ENCODE data around the gene EPRS1. TPM values are rescaled to one million over a fixed set of nuclear protein-coding genes. Genes with fewer than 3 reads are reported as not detected.
A peak's percentile ranks its signal among the peaks of the same experiment; 100 is the strongest.

Gene EPRS1
- total RNA-seq, 1 experiment from 2014 or later, result 612 TPM

DNA sequence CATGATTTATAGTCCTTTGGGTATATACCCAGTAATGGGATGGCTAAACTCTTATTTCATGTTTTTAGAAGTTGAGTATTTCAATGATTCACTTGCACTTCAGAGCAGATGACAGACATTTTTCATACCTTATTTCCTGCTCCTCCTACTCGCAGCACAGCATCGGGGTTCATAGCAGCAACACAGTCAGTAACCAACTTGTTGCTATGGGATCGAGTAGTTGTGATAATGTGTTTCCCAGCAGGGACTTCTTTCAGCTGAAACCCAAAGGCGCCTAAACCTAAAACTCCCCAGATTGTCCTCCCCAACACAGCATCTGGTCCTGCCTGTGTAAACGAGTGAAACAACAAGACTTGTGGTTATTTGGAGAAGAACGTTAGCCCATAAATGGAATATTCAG lies 16.3 kb upstream of the EPRS1 start:
- Mint-ChIP-seq H3K27ac (ENCODE audit: low read depth, unreplicated experiment) (no peak overlapping the region), H3K27me3 (ENCODE audit: insufficient read depth, unreplicated experiment) (no peaks in the 10 kb centered on the region), H3K4me1 (ENCODE audit: insufficient read depth, unreplicated experiment) (peaks cover 4% of the 10 kb centered on the region), H3K9me3 (ENCODE audit: unreplicated experiment) (no peaks in the 10 kb centered on the region), H3K4me3 (ENCODE audit: unreplicated experiment) (no peak overlapping the region), H3K36me3 (ENCODE audit: insufficient read depth, unreplicated experiment) (peaks cover 67% of the 10 kb centered on the region)
- intact Hi-C loops (cut with micrococcal nuclease), result no loop called here
- no peak for TF ChIP-seq CTCF (IDR thresholded peaks at IDR 0.05; ENCODE audit: unreplicated experiment)
- ChIA-PET CTCF (no interaction called here), POLR2A (no interaction called here)
- no TSS peak for BruUV-seq (replicated peaks)
- no peak for DNase-seq (ENCODE audit: unreplicated experiment)

DNA sequence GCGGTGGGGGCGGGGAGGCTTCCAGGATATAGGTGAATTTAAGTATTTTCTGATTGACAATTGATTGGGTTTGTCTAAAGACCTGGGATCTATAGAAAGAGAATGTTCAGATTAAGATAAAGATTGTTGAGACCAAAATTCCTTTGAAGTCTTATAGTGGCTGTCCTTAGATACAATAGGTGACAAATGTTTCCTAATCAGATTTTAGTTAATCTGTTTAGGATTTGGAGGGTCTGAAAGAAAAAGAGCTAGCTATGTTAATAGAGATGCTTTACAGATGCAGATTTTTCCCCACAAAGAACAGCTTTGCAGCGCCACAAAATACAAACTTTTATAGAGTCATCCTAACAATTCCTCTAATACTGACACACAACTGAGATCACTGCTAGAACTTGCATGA lies 14.6 kb upstream of the EPRS1 start:
- intact Hi-C loops (cut with micrococcal nuclease), result no loop called here
- Mint-ChIP-seq H3K9me3 (ENCODE audit: unreplicated experiment) (no peaks in the 10 kb centered on the region), H3K4me3 (ENCODE audit: unreplicated experiment) (no peak overlapping the region), H3K36me3 (ENCODE audit: insufficient read depth, unreplicated experiment) (peaks cover 76% of the 10 kb centered on the region), H3K27me3 (ENCODE audit: insufficient read depth, unreplicated experiment) (no peaks in the 10 kb centered on the region), H3K27ac (ENCODE audit: low read depth, unreplicated experiment) (peak overlapping the region; percentile 6), H3K4me1 (ENCODE audit: insufficient read depth, unreplicated experiment) (no peaks in the 10 kb centered on the region)
- ChIA-PET CTCF (interaction anchor here (0.7 to 1.1 kb wide), 4 partner anchors 10 to 52 kb away, joined by 3 to 4 read pairs (median 3); partner anchors contain the start of gene BPNT1), POLR2A (no interaction called here)
- no TSS peak for BruUV-seq (replicated peaks)
- no peak for TF ChIP-seq CTCF (IDR thresholded peaks at IDR 0.05; ENCODE audit: unreplicated experiment)
- DNase-seq (ENCODE audit: unreplicated experiment), result no peak

DNA sequence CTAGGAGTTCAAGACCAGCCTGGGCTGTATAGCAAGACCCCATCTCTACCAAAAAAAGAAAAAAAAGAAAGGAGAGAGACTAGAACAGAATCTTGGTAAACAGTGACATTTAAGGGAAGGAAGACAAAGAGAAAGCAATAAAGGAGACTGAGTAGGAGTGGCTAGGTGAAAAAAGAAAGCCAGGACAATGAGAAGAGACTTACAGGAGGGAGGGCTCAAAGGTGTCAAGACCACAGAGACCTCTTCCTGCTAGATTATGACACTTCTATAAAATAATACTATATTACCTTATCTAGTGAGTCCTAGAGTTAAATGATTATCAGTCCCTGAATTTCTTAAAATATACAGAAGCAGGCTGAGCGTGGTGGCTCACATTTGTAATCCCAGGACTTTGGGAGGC lies 10.1 kb upstream of the EPRS1 start:
- BruUV-seq (replicated peaks), result no TSS peak
- no peak for DNase-seq (ENCODE audit: unreplicated experiment)
- Mint-ChIP-seq H3K9me3 (ENCODE audit: unreplicated experiment) (no peaks in the 10 kb centered on the region), H3K27me3 (ENCODE audit: insufficient read depth, unreplicated experiment) (no peaks in the 10 kb centered on the region), H3K27ac (ENCODE audit: low read depth, unreplicated experiment) (no peak overlapping the region), H3K4me1 (ENCODE audit: insufficient read depth, unreplicated experiment) (no peaks in the 10 kb centered on the region), H3K36me3 (ENCODE audit: insufficient read depth, unreplicated experiment) (peaks cover 54% of the 10 kb centered on the region), H3K4me3 (ENCODE audit: unreplicated experiment) (no peak overlapping the region)
- intact Hi-C loops (cut with micrococcal nuclease), result no loop called here
- ChIA-PET POLR2A (interaction anchor here (1.1 kb wide), 1 partner anchor 10 kb away, joined by 3 read pairs; the partner anchor contains the start of gene EPRS1), CTCF (interaction anchor here (0.6 kb wide), 1 partner anchor 25 kb away, joined by 3 read pairs; no protein-coding TSS in a partner anchor)
- TF ChIP-seq CTCF (IDR thresholded peaks at IDR 0.05; ENCODE audit: unreplicated experiment), result no peak

DNA sequence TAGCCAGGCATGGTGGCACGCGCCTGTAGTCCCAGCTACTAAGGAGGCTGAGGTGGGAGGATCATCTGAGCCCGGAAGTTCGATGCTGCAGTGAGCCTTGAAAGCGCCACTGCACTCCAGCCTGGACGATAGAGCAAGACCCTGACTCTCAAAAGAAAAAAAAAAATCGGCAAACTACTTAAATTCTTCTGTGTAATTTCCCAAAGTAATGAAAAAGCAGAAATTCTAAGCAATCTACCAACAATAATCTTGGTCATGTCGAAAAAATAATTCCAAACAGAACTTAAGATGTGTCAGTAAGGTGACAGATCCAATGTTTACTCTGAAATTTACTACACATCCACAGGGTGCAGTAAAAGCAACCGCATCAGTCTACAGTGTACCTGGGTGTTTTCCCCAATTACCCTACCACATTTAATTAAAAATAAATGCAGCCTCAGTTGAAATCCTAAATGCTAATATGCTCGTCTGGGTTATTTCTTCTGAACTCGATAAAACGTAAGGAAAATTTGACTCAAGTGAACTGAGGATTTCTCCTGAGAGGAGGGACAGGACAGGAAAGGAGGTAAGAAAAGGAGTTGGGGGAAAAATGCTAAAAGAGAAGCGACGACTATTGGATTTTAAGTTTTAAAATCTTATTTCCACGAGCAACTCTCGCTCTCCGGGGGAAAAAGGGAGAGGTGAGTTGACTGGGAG lies 801 bp downstream of the EPRS1 start:
- CTCF ChIA-PET, result interaction anchor here (0.6 to 1.3 kb wide), 3 partner anchors 21 to 68 kb away, joined by 3 read pairs; no protein-coding TSS in a partner anchor
- Mint-ChIP-seq H3K27ac (ENCODE audit: low read depth, unreplicated experiment) (peak overlapping the region; percentile 99), H3K4me3 (ENCODE audit: unreplicated experiment) (peak overlapping the region; percentile 100), H3K36me3 (ENCODE audit: insufficient read depth, unreplicated experiment) (peaks cover 49% of the 10 kb centered on the region), H3K9me3 (ENCODE audit: unreplicated experiment) (no peaks in the 10 kb centered on the region), H3K4me1 (ENCODE audit: insufficient read depth, unreplicated experiment) (peaks cover 21% of the 10 kb centered on the region), H3K27me3 (ENCODE audit: insufficient read depth, unreplicated experiment) (no peaks in the 10 kb centered on the region)
- no TSS peak for BruUV-seq (replicated peaks)
- DNase-seq (ENCODE audit: unreplicated experiment), result peak; percentile 63
- intact Hi-C loops (cut with micrococcal nuclease), result loop anchor here (1.0 kb wide), 1 partner anchor 49 kb away; the partner anchor contains the start of gene IARS2
- POLR2A ChIA-PET, result interaction anchor here (0.6 to 1.9 kb wide), 9 partner anchors 13 to 1167 kb away, joined by 3 to 17 read pairs (median 4); partner anchors contain the start of genes BPNT1 and IARS2
- no peak for TF ChIP-seq CTCF (IDR thresholded peaks at IDR 0.05; ENCODE audit: unreplicated experiment)
